ENCODE data around the gene HLA-DMB. TPM values are rescaled to one million over a fixed set of nuclear protein-coding genes. Genes with fewer than 3 reads are reported as not detected.

HLA-DMB gene
- total and polyA plus RNA-seq, 2 donors (not counting 3 experiments of a cell fraction or from before 2014, with no cell fraction given), result 0.75 TPM; not detected in 1

DNA sequence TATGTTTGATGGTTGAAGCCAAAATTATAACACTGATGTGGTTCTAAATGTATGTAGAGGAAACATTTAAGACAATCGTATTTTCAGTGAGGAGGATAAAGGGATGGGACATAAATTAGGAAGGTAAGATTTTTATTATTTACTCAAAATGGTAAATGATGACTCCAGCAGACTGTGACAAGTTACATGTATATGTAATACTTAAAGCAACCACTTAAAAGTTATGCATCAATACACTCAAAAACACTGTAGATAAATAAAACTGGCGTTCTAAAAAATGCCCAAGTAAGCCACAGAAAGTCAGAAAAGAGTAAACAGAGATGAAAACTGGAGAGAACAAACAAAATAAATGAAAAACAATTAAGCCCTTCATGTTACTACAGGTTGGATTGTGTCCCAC is 18.7 kb downstream of the HLA-DMB start:
- POLR2A ChIA-PET, result no interaction called here
- Histone ChIP-seq H2AFZ (ENCODE audit: low read depth, low read length) (no peak overlapping the region), H3K9me3 (replicated peaks; ENCODE audit: control insufficient read depth, insufficient read depth, low read length) (no peaks in the 10 kb centered on the region), H3K4me1 (ENCODE audit: control insufficient read depth, extremely low read depth, insufficient read depth, low read length) (no peaks in the 10 kb centered on the region), H3K36me3 (ENCODE audit: control insufficient read depth in 2 of 2, extremely low read depth in 1 of 2, insufficient read depth in 2 of 2, low read length in 2 of 2) (no peaks in the 10 kb centered on the region), H3K27me3 (ENCODE audit: control insufficient read depth in 2 of 2, insufficient read depth in 2 of 2, low read length in 2 of 2) (peaks cover 4 to 11% of the 10 kb centered on the region in 2 experiments), H3K27ac (ENCODE audit: insufficient read depth, low read depth, low read length) (no peak overlapping the region), H3K9ac (replicated peaks; ENCODE audit: extremely low read depth, insufficient read depth, low read length) (no peak overlapping the region), H4K20me1 (replicated peaks; ENCODE audit: control insufficient read depth, extremely low read depth, insufficient read depth, low read length) (no peaks in the 10 kb centered on the region), H3K9me1 (replicated peaks; ENCODE audit: control insufficient read depth, extremely low read depth, insufficient read depth, low read length) (no peaks in the 10 kb centered on the region), H3K79me2 (ENCODE audit: control insufficient read depth, insufficient read depth, low read length) (no peaks in the 10 kb centered on the region), H3K4me3 (replicated peaks in 1 of 3; ENCODE audit: insufficient read depth in 1 of 3, low read depth in 1 of 3, low read length in 3 of 3) (no peak overlapping the region), H3K4me2 (ENCODE audit: insufficient read depth, low read length) (no peak overlapping the region)
- CTCF ChIA-PET, result interaction anchor here (2.0 kb wide), 1 partner anchor 11 kb away, joined by 17 read pairs; no protein-coding TSS in a partner anchor
- intact Hi-C loops (cut with micrococcal nuclease), result no loop called here
- TF ChIP-seq EZH2 (IDR thresholded peaks at IDR 0.05; ENCODE audit: borderline replicate concordance, low read depth, low read length, severe bottlenecking), result no peak
- TF ChIP-seq JUN (IDR thresholded peaks at IDR 0.05; ENCODE audit: borderline replicate concordance, insufficient read depth, insufficient read length, low read depth), result no peak
- TF ChIP-seq MYC (IDR thresholded peaks at IDR 0.05; ENCODE audit: low read depth, low read length), result no peak
- TF ChIP-seq GATA2 (IDR thresholded peaks at IDR 0.05; ENCODE audit: insufficient read depth, insufficient read length, low read depth, low read length), result no peak
- TF ChIP-seq MAX (IDR thresholded peaks at IDR 0.05; ENCODE audit: insufficient read depth, insufficient read length), result no peak
- no peak for TF ChIP-seq POLR2AphosphoS5 (IDR thresholded peaks at IDR 0.05; ENCODE audit: insufficient read depth, low read depth, low read length)
- TF ChIP-seq FOS (IDR thresholded peaks at IDR 0.05; ENCODE audit: borderline replicate concordance, insufficient read depth, low read length), result no peak
- no peak for TF ChIP-seq CTCF (IDR thresholded peaks at IDR 0.05; ENCODE audit: extremely low read depth in 1 of 2, insufficient read depth in 1 of 2, low read depth in 1 of 2, low read length in 2 of 2)
- no peak for TF ChIP-seq POLR2A (IDR thresholded peaks at IDR 0.05; ENCODE audit: low read depth, low read length)
- no peak for DNase-seq (ENCODE audit: low read depth, low spot score)
- no TSS peak for BruUV-seq (replicated peaks)
- dilution Hi-C loops (cut with MboI; ENCODE audit: extremely low pct_ligation_motif_present, low sequenced_read_pairs), result no loop called here
- FAIRE-seq, result no peak
